CD14-positive monocyte (primary cell): ENCODE data around the gene SESN2. TPM values are rescaled to one million over a fixed set of nuclear protein-coding genes. Genes with fewer than 3 reads are reported as not detected.

ENCODE experiments used
- DNase-seq, 3 donors: peaks; one replicate each; pipeline ENCODE4 v3.0.0-alpha.2; 2011 to 2022
- H2AFZ ChIP-seq: 2 replicates; pipeline ENCODE4 v1.6.0; 2012; ENCODE audit warnings: mild to moderate bottlenecking, low read depth, low read length, inconsistent platforms; ENCODE audit not compliant: insufficient read depth, poor library complexity, severe bottlenecking
- H3K27ac ChIP-seq, 2 donors: 1 replicate in 1 of 2; 2 replicates in 1 of 2; pipeline ENCODE4 v1.5.1; 2012 to 2013; ENCODE audit warnings: low read length in 2 of 2, control low read depth in 1 of 2, inconsistent platforms in 1 of 2, low read depth in 1 of 2, mild to moderate bottlenecking in 1 of 2
- H3K27me3 ChIP-seq, 2 donors: one replicate each; pipeline versions ENCODE4 v1.6.0 to v1.6.1; 2011 to 2013; ENCODE audit warnings: low read length in 2 of 2; ENCODE audit not compliant: control insufficient read depth in 2 of 2, insufficient read depth in 2 of 2
- H3K36me3 ChIP-seq, 2 donors: replicated peaks in 1 of 2; 1 replicate in 1 of 2; 2 replicates in 1 of 2; pipeline versions ENCODE4 v1.5.1 to v1.6.1; 2012 to 2013; ENCODE audit warnings: low read length in 2 of 2, control low read depth in 1 of 2, inconsistent platforms in 1 of 2, mild to moderate bottlenecking in 1 of 2; ENCODE audit not compliant: insufficient read depth in 2 of 2, control insufficient read depth in 1 of 2
- H3K4me1 ChIP-seq, 2 donors: 1 replicate in 1 of 2; 2 replicates in 1 of 2; pipeline versions ENCODE4 v1.5.1 to v1.6.1; 2012 to 2013; ENCODE audit warnings: low read length in 2 of 2, control low read depth in 1 of 2, inconsistent platforms in 1 of 2, mild to moderate bottlenecking in 1 of 2, moderate library complexity in 1 of 2; ENCODE audit not compliant: insufficient read depth in 2 of 2, control insufficient read depth in 1 of 2
- H3K4me2 ChIP-seq: replicated peaks from 2 replicates; pipeline ENCODE3; 2012; ENCODE audit warnings: low read length, moderate library complexity, mild to moderate bottlenecking; ENCODE audit not compliant: poor library complexity, severe bottlenecking; ENCODE audit errors: extremely low read depth
- H3K4me3 ChIP-seq, 3 experiments: fragments of 200-600 bp in 1 of 3; sonication (generic) in 1 of 3; replicated peaks in 1 of 3; 1 replicate in 2 of 3; 2 replicates in 1 of 3; pipeline ENCODE4 v1.5.1; 2011 to 2013; ENCODE audit warnings: low read length in 3 of 3, mild to moderate bottlenecking in 3 of 3, control low read depth in 2 of 3, low read depth in 2 of 3, inconsistent platforms in 1 of 3, moderate library complexity in 1 of 3
- H3K79me2 ChIP-seq: 2 replicates; pipeline ENCODE4 v1.6.0; 2012; ENCODE audit warnings: mild to moderate bottlenecking, control low read depth, inconsistent platforms, low read length, moderate library complexity; ENCODE audit not compliant: insufficient read depth
- H3K9ac ChIP-seq: 2 replicates; pipeline ENCODE4 v1.6.0; 2017; ENCODE audit warnings: low read length, mild to moderate bottlenecking; ENCODE audit not compliant: insufficient read depth, poor library complexity, severe bottlenecking
- H3K9me3 ChIP-seq, 2 donors: replicated peaks in 1 of 2; 1 replicate in 1 of 2; 2 replicates in 1 of 2; pipeline versions ENCODE4 v1.5.1 to v1.6.1; 2012 to 2013; ENCODE audit warnings: low read length in 2 of 2, control low read depth in 1 of 2; ENCODE audit not compliant: control insufficient read depth in 1 of 2, insufficient read depth in 1 of 2
- H4K20me1 ChIP-seq: 2 replicates; pipeline ENCODE4 v1.6.0; 2012; ENCODE audit warnings: mild to moderate bottlenecking, low read length, control low read depth, moderate library complexity; ENCODE audit not compliant: insufficient read depth
- H3K27ac Mint-ChIP-seq, 7 donors: one replicate each; pipeline ENCODE4 v1.8.0; 2020; ENCODE audit warnings: mild to moderate bottlenecking in 7 of 7, mixed read lengths in 7 of 7, moderate library complexity in 6 of 7, inconsistent platforms in 2 of 7
- H3K27me3 Mint-ChIP-seq, 3 donors: one replicate each; pipeline ENCODE4 v1.8.0; 2021 to 2022; ENCODE audit warnings: low read depth in 3 of 3, mild to moderate bottlenecking in 3 of 3, mixed read lengths in 3 of 3, moderate library complexity in 3 of 3, inconsistent platforms in 1 of 3
- H3K36me3 Mint-ChIP-seq, 2 donors: one replicate each; pipeline ENCODE4 v1.8.0; 2020; ENCODE audit warnings: mixed read lengths in 2 of 2, inconsistent platforms in 1 of 2, mild to moderate bottlenecking in 1 of 2
- H3K4me1 Mint-ChIP-seq: one replicate; pipeline ENCODE4 v1.8.0; 2020; ENCODE audit warnings: mild to moderate bottlenecking, mixed read lengths
- H3K4me3 Mint-ChIP-seq, 2 donors: one replicate each; pipeline ENCODE4 v1.8.0; 2020; ENCODE audit warnings: mild to moderate bottlenecking in 2 of 2, mixed read lengths in 2 of 2, moderate library complexity in 1 of 2
- H3K9me3 Mint-ChIP-seq, 7 donors: one replicate each; pipeline ENCODE4 v1.8.0; 2020 to 2022; ENCODE audit warnings: mixed read lengths in 7 of 7, mild to moderate bottlenecking in 6 of 7, moderate library complexity in 6 of 7, inconsistent platforms in 2 of 7
- WGBS: methylation state at CpG from one replicate; pipeline ENCODE4 v1.1.5; 2013; ENCODE audit warnings: missing lambda C conversion rate; ENCODE audit not compliant: insufficient coverage; 5-methylcytosine and 5-hydroxymethylcytosine counted together
- intact Hi-C, 2 donors: fragments of 100-400 bp; cut with micrococcal nuclease; formaldehyde crosslinking; loops; one replicate each; pipeline versions ENCODE4 v1.15.0 to v1.15.1; 2023
- polyA plus RNA-seq, 3 donors: library from polyadenylated mRNA; depleted of rRNA in 1 of 3; unstranded in 2 of 3; stranded (reverse) in 1 of 3; fragments of 300-500 nt in 2 of 3; fragments of >200 nt in 1 of 3; fragmentation: Illumina TruSeq in 2 of 3; gene quantifications; 1 replicate in 2 of 3; 2 replicates in 1 of 3; pipeline ENCODE4 v1.2.3, GENCODE V29; 2012 to 2021
- TF ChIP-seq, protein P1 (sequence below): fragments of 200-600 bp; IDR thresholded peaks from one replicate; pipeline ENCODE4 v1.8.0; 2022; ENCODE audit warnings: antibody characterized with exemption, mild to moderate bottlenecking

SESN2 gene
- polyA plus RNA-seq, 3 donors = 5.0 to 15.7 (median 5.1) TPM

GRCh38 chr1:28297826-28298225 lies 38.5 kb downstream of the SESN2 start:
- Histone ChIP-seq H4K20me1 (no peaks in the 10 kb centered on the region), H2AFZ (no peak overlapping the region), H3K4me1 (no peaks in the 10 kb centered on the region), H3K36me3 (no peaks in the 10 kb centered on the region), H3K9me3 (no peaks in the 10 kb centered on the region), H3K27me3 (no peaks in the 10 kb centered on the region), H3K79me2 (no peaks in the 10 kb centered on the region), H3K27ac (no peak overlapping the region), H3K9ac (no peak overlapping the region), H3K4me2 (no peak overlapping the region), H3K4me3 (no peak overlapping the region)
- Mint-ChIP-seq H3K4me1 (peaks cover 2% of the 10 kb centered on the region), H3K27me3 (peaks cover 0 to 5% (median 5%) of the 10 kb centered on the region in 3 donors), H3K27ac (peak overlapping the region in 1 of 7 donors; percentile 5), H3K9me3 (no peaks in the 10 kb centered on the region), H3K4me3 (no peak overlapping the region), H3K36me3 (no peaks in the 10 kb centered on the region)
- peak in 1 of 3 donors; percentile 33 for DNase-seq
- TF ChIP-seq, protein P1, sequence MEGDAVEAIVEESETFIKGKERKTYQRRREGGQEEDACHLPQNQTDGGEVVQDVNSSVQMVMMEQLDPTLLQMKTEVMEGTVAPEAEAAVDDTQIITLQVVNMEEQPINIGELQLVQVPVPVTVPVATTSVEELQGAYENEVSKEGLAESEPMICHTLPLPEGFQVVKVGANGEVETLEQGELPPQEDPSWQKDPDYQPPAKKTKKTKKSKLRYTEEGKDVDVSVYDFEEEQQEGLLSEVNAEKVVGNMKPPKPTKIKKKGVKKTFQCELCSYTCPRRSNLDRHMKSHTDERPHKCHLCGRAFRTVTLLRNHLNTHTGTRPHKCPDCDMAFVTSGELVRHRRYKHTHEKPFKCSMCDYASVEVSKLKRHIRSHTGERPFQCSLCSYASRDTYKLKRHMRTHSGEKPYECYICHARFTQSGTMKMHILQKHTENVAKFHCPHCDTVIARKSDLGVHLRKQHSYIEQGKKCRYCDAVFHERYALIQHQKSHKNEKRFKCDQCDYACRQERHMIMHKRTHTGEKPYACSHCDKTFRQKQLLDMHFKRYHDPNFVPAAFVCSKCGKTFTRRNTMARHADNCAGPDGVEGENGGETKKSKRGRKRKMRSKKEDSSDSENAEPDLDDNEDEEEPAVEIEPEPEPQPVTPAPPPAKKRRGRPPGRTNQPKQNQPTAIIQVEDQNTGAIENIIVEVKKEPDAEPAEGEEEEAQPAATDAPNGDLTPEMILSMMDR = no peak
- WGBS = 50% methylated on average over 1 of the region's 2 CpGs
- intact Hi-C loops = no loop called here

- no peaks in the 10 kb centered on the region for H3K9me3 ChIP-seq
- no peak overlapping the region for H3K4me3 ChIP-seq
- no peaks in the 10 kb centered on the region for H3K27me3 ChIP-seq
- Mint-ChIP-seq H3K36me3 (no peaks in the 10 kb centered on the region), H3K27ac (no peak overlapping the region), H3K27me3 (peaks cover 0 to 5% (median 5%) of the 10 kb centered on the region in 3 donors), H3K4me3 (no peak overlapping the region), H3K9me3 (no peaks in the 10 kb centered on the region), H3K4me1 (peaks cover 2% of the 10 kb centered on the region)
- no peaks in the 10 kb centered on the region for H3K36me3 ChIP-seq
- H3K4me1 ChIP-seq = no peaks in the 10 kb centered on the region
- H3K4me2 ChIP-seq = no peak overlapping the region
- no peaks in the 10 kb centered on the region for H4K20me1 ChIP-seq
- intact Hi-C loops = no loop called here
- TF ChIP-seq, protein P1 = no peak
- no peak overlapping the region for H3K9ac ChIP-seq
- H3K79me2 ChIP-seq = no peaks in the 10 kb centered on the region
- 100% methylated on average over 2 of the region's 2 CpGs for WGBS
- no peak overlapping the region for H2AFZ ChIP-seq
- H3K27ac ChIP-seq = no peak overlapping the region
- DNase-seq = no peak
Observed at GRCh38 chr1:28298438-28298837, 39.1 kb downstream of the SESN2 start.
